ENCODE measurements around the gene SORCS2.

DNA sequence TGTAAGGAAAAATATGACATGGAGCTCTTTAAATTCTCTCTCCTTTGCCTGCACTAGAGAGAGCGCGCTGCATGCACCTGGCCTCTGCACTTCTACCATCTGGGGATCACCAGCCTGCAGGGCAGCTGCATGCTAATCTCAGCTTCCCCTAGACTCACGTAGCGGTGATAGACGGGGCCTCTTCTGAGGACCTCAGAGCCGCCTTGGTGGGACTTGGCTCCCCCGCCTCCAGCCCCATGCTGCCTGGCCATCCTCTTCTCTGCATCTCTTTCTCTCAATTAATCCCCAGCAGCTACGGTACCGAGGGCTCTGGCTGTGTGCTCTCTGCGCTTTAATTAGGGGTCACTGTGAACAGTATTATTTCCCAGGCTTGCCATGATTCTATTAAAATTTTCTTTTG, 295.2 kb downstream of the SORCS2 start:
- TF ChIP-seq, protein P1, sequence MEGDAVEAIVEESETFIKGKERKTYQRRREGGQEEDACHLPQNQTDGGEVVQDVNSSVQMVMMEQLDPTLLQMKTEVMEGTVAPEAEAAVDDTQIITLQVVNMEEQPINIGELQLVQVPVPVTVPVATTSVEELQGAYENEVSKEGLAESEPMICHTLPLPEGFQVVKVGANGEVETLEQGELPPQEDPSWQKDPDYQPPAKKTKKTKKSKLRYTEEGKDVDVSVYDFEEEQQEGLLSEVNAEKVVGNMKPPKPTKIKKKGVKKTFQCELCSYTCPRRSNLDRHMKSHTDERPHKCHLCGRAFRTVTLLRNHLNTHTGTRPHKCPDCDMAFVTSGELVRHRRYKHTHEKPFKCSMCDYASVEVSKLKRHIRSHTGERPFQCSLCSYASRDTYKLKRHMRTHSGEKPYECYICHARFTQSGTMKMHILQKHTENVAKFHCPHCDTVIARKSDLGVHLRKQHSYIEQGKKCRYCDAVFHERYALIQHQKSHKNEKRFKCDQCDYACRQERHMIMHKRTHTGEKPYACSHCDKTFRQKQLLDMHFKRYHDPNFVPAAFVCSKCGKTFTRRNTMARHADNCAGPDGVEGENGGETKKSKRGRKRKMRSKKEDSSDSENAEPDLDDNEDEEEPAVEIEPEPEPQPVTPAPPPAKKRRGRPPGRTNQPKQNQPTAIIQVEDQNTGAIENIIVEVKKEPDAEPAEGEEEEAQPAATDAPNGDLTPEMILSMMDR (IDR thresholded peaks at IDR 0.05) = no peak
- no peak for TF ChIP-seq POLR2A (IDR thresholded peaks at IDR 0.05)
